ENCODE results near the gene SUN2.

DNA sequence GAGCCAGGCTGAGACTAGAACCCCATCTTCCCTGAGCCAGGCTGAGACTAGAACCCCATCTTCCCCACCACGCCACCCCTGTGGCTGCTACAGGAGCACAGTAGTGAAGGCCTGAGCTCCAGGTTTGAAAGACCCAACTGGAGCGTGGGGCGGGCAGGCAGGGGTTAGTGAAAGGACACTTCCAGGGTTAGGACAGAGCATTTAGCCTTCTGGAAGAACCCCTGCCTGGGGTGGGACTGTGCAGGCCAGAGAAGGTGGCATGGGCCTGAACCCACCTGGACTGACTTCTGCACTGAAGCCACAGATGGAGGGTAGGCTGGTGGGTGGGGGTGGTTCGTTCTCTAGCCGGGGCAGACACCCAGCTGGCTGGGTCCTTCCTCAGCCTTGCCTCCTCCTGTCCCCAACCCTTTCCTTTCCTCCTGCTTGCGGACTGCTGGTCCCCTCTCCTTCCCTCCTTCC, 24.1 kb downstream of the SUN2 start:
- TF ChIP-seq, protein P1, sequence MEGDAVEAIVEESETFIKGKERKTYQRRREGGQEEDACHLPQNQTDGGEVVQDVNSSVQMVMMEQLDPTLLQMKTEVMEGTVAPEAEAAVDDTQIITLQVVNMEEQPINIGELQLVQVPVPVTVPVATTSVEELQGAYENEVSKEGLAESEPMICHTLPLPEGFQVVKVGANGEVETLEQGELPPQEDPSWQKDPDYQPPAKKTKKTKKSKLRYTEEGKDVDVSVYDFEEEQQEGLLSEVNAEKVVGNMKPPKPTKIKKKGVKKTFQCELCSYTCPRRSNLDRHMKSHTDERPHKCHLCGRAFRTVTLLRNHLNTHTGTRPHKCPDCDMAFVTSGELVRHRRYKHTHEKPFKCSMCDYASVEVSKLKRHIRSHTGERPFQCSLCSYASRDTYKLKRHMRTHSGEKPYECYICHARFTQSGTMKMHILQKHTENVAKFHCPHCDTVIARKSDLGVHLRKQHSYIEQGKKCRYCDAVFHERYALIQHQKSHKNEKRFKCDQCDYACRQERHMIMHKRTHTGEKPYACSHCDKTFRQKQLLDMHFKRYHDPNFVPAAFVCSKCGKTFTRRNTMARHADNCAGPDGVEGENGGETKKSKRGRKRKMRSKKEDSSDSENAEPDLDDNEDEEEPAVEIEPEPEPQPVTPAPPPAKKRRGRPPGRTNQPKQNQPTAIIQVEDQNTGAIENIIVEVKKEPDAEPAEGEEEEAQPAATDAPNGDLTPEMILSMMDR (conservative IDR thresholded peaks at IDR 0.05) = no peak
- no peak for TF ChIP-seq EZH2 (IDR thresholded peaks at IDR 0.05; ENCODE audit: low read depth)

Data from PC-9 (cell line).